HEK293 (cell line): ENCODE data around the gene ABCA7.

Experiments
- CTCF ChIA-PET: fragments of 350-600 bp; formaldehyde crosslinking; extraction: SDS; loops from one replicate; lab custom pipeline; 2021; ENCODE audit warnings: antibody characterized with exemption; lab: Yijun Ruan, JAX
- POLR2A ChIA-PET: fragments of 300-600 bp; formaldehyde crosslinking; extraction: SDS; loops from one replicate; lab custom pipeline; 2020; ENCODE audit warnings: antibody characterized with exemption, inconsistent platforms; lab: Yijun Ruan, JAX
- H3K27ac ChIP-seq: fragments of 200-500 bp; sonication (Bioruptor generic); 2 replicates; pipeline ENCODE4 v1.5.1; 2014; ENCODE audit warnings: low read depth, low read length, control low read depth, inconsistent platforms; ENCODE audit errors: extremely low read depth
- H3K36me3 ChIP-seq, 2 experiments: fragments of 200-500 bp in 1 of 2; sonication (Bioruptor generic) in 1 of 2; 1 replicate in 1 of 2; 2 replicates in 1 of 2; pipeline ENCODE4 v1.5.1; 2014 to 2017; ENCODE audit warnings: inconsistent platforms in 2 of 2, low read length in 2 of 2; ENCODE audit not compliant: control insufficient read depth in 2 of 2, insufficient read depth in 1 of 2
- H3K4me1 ChIP-seq: fragments of 200-500 bp; sonication (Bioruptor generic); 2 replicates; pipeline ENCODE4 v1.5.1; 2014; ENCODE audit warnings: mild to moderate bottlenecking, low read length, inconsistent platforms; ENCODE audit not compliant: control insufficient read depth, insufficient read depth
- H3K4me3 ChIP-seq: 2 replicates; pipeline ENCODE4 v1.5.1; 2011; ENCODE audit warnings: low read depth, mild to moderate bottlenecking, control low read depth, low read length, moderate library complexity
- H3K9me3 ChIP-seq: fragments of 200-500 bp; sonication (Bioruptor generic); 2 replicates; pipeline ENCODE4 v1.5.1; 2014; ENCODE audit warnings: low read depth, low read length, inconsistent platforms; ENCODE audit not compliant: control insufficient read depth, insufficient read depth
- KLF1 ChIP-seq: fragments of 450-650 bp; formaldehyde crosslinking; IDR thresholded peaks from 2 replicates; pipeline ENCODE4 v1.5.1; 2016; ENCODE audit warnings: missing biosample characterization, missing genetic modification characterization
- KLF16 ChIP-seq: fragments of 450-650 bp; formaldehyde crosslinking; IDR thresholded peaks from 2 replicates; pipeline ENCODE4 v1.5.1; 2017; ENCODE audit warnings: missing biosample characterization, missing genetic modification characterization
- KLF8 ChIP-seq: fragments of 450-650 bp; formaldehyde crosslinking; IDR thresholded peaks from 2 replicates; pipeline ENCODE4 v1.5.1; 2016; ENCODE audit warnings: missing biosample characterization, missing genetic modification characterization
- KLF9 ChIP-seq: fragments of 450-650 bp; formaldehyde crosslinking; IDR thresholded peaks from 2 replicates; pipeline ENCODE4 v1.5.1; 2016; ENCODE audit warnings: missing biosample characterization, missing genetic modification characterization, low read depth
- PATZ1 ChIP-seq: fragments of 450-650 bp; formaldehyde crosslinking; IDR thresholded peaks from 2 replicates; pipeline ENCODE4 v1.5.1; 2016; ENCODE audit warnings: missing biosample characterization, missing genetic modification characterization
- PRDM1 ChIP-seq: fragments of 450-650 bp; formaldehyde crosslinking; IDR thresholded peaks from 2 replicates; pipeline ENCODE4; 2016; ENCODE audit warnings: missing biosample characterization, missing genetic modification characterization
- RBAK ChIP-seq: fragments of 450-650 bp; formaldehyde crosslinking; IDR thresholded peaks from 2 replicates; pipeline ENCODE4 v1.5.1; 2016; ENCODE audit warnings: missing biosample characterization, missing genetic modification characterization
- SP2 ChIP-seq: fragments of 450-650 bp; formaldehyde crosslinking; IDR thresholded peaks from 2 replicates; pipeline ENCODE4 v1.5.1; 2016; ENCODE audit warnings: missing biosample characterization, missing genetic modification characterization
- SP3 ChIP-seq: fragments of 450-650 bp; formaldehyde crosslinking; IDR thresholded peaks from 2 replicates; pipeline ENCODE4 v1.5.1; 2016; ENCODE audit warnings: missing biosample characterization, missing genetic modification characterization
- YY1 ChIP-seq: fragments of 450-650 bp; formaldehyde crosslinking; IDR thresholded peaks from 2 replicates; pipeline ENCODE4 v1.5.1; 2018; ENCODE audit warnings: missing biosample characterization, missing genetic modification characterization
- ZFP37 ChIP-seq: fragments of 450-650 bp; formaldehyde crosslinking; IDR thresholded peaks from 2 replicates; pipeline ENCODE4 v1.5.1; 2016; ENCODE audit warnings: missing biosample characterization, missing genetic modification characterization
- ZIC2 ChIP-seq: fragments of 450-650 bp; formaldehyde crosslinking; IDR thresholded peaks from 2 replicates; pipeline ENCODE4 v1.5.1; 2016; ENCODE audit warnings: missing biosample characterization, missing genetic modification characterization
- ZNF19 ChIP-seq: fragments of 450-650 bp; formaldehyde crosslinking; IDR thresholded peaks from 2 replicates; pipeline ENCODE4; 2016; ENCODE audit warnings: missing biosample characterization, missing genetic modification characterization, low read depth
- ZNF549 ChIP-seq: fragments of 450-650 bp; IDR thresholded peaks from 2 replicates; pipeline ENCODE4 v1.5.1; 2018; ENCODE audit warnings: missing biosample characterization, missing genetic modification characterization, mild to moderate bottlenecking, inconsistent platforms, moderate library complexity
- ZNF600 ChIP-seq: fragments of 450-650 bp; formaldehyde crosslinking; IDR thresholded peaks from 2 replicates; pipeline ENCODE4 v1.5.1; 2016; ENCODE audit warnings: missing biosample characterization, missing genetic modification characterization
- ZNF707 ChIP-seq: fragments of 450-650 bp; formaldehyde crosslinking; IDR thresholded peaks from 2 replicates; pipeline ENCODE4 v1.5.1; 2016; ENCODE audit warnings: missing biosample characterization, missing genetic modification characterization
- ZNF791 ChIP-seq: fragments of 450-650 bp; formaldehyde crosslinking; IDR thresholded peaks from 2 replicates; pipeline ENCODE4 v1.5.1; 2016; ENCODE audit warnings: missing biosample characterization, missing genetic modification characterization
- TF ChIP-seq, protein P1 (sequence below): fragments of 450-650 bp; formaldehyde crosslinking; IDR thresholded peaks from 2 replicates; pipeline ENCODE4 v1.5.1; 2016; ENCODE audit warnings: missing biosample characterization, missing genetic modification characterization
- TF ChIP-seq, protein P2 (sequence below): fragments of 450-650 bp; formaldehyde crosslinking; IDR thresholded peaks from 2 replicates; pipeline ENCODE4 v1.5.1; 2017; ENCODE audit warnings: missing biosample characterization, missing genetic modification characterization
- TF ChIP-seq, protein P3 (sequence below): fragments of 450-650 bp; formaldehyde crosslinking; IDR thresholded peaks from 2 replicates; pipeline ENCODE4 v1.5.1; 2016; ENCODE audit warnings: missing biosample characterization, missing genetic modification characterization

ABCA7 gene

DNA sequence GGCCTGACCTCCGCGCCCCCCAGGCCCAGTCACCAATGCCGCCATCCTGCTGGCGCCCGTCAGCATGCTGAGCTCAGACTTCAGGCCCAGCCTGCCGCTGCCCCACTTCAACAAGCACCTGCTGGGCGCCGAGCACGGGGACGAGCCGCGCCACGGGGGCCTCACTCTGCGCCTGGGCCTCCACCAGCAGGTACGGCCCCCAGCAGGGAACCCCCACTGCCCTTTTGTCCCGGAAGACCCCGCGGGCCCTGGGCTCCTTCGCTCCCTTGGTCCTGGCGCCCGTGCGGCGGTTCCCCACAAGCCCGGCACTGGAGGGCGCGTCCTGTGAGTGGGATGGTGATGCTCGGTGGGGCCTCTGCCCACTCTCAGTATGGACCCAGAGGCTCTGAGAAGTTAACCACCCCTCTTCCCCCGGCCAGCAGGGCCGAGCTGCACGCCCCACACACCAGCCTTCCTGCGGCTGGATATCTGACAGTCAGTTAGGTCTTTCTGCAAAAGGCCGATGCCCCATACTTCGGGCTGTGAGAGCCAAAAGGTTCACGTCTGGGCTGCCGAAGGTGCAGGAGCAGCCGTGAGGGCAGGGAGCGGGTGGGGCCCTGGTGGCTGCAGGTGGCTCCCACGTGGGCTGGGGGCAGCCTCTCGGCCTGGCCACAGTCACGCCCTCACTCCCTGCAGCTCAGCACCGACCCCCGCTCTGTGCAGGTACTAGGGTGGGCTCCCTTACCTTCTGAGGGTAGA, 47.8 kb upstream of the ABCA7 start:
- TF ChIP-seq KLF9 (tag by site-specific recombination) (peak; percentile 62), KLF1 (tag by site-specific recombination) (peak; percentile 65), ZNF791 (tag by site-specific recombination) (no peak), ZNF707 (no peak), YY1 (tag by site-specific recombination) (no peak), PRDM1 (no peak), PATZ1 (tag by site-specific recombination) (peak; percentile 70; the same call in 1 of the 2 replicates), ZNF600 (tag by site-specific recombination) (0 out of 2 replicates have a peak, but pooled peaks have one; percentile 21), KLF16 (tag by site-specific recombination) (0 out of 2 replicates have a peak, but pooled peaks have one; percentile 46), KLF8 (peak; percentile 92), SP2 (tag by site-specific recombination) (peak; percentile 18), ZIC2 (tag by site-specific recombination) (peak; percentile 59), ZFP37 (tag by site-specific recombination) (no peak), ZNF19 (no peak), ZNF549 (no peak), SP3 (tag by site-specific recombination) (no peak), RBAK (tag by site-specific recombination) (no peak)
- TF ChIP-seq, protein P1, sequence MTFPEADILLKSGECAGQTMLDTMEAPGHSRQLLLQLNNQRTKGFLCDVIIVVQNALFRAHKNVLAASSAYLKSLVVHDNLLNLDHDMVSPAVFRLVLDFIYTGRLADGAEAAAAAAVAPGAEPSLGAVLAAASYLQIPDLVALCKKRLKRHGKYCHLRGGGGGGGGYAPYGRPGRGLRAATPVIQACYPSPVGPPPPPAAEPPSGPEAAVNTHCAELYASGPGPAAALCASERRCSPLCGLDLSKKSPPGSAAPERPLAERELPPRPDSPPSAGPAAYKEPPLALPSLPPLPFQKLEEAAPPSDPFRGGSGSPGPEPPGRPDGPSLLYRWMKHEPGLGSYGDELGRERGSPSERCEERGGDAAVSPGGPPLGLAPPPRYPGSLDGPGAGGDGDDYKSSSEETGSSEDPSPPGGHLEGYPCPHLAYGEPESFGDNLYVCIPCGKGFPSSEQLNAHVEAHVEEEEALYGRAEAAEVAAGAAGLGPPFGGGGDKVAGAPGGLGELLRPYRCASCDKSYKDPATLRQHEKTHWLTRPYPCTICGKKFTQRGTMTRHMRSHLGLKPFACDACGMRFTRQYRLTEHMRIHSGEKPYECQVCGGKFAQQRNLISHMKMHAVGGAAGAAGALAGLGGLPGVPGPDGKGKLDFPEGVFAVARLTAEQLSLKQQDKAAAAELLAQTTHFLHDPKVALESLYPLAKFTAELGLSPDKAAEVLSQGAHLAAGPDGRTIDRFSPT = peak; percentile 44; the same call in 1 of the 2 replicates
- TF ChIP-seq, protein P2, sequence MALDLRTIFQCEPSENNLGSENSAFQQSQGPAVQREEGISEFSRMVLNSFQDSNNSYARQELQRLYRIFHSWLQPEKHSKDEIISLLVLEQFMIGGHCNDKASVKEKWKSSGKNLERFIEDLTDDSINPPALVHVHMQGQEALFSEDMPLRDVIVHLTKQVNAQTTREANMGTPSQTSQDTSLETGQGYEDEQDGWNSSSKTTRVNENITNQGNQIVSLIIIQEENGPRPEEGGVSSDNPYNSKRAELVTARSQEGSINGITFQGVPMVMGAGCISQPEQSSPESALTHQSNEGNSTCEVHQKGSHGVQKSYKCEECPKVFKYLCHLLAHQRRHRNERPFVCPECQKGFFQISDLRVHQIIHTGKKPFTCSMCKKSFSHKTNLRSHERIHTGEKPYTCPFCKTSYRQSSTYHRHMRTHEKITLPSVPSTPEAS (tag by site-specific recombination) = no peak
- TF ChIP-seq, protein P3, sequence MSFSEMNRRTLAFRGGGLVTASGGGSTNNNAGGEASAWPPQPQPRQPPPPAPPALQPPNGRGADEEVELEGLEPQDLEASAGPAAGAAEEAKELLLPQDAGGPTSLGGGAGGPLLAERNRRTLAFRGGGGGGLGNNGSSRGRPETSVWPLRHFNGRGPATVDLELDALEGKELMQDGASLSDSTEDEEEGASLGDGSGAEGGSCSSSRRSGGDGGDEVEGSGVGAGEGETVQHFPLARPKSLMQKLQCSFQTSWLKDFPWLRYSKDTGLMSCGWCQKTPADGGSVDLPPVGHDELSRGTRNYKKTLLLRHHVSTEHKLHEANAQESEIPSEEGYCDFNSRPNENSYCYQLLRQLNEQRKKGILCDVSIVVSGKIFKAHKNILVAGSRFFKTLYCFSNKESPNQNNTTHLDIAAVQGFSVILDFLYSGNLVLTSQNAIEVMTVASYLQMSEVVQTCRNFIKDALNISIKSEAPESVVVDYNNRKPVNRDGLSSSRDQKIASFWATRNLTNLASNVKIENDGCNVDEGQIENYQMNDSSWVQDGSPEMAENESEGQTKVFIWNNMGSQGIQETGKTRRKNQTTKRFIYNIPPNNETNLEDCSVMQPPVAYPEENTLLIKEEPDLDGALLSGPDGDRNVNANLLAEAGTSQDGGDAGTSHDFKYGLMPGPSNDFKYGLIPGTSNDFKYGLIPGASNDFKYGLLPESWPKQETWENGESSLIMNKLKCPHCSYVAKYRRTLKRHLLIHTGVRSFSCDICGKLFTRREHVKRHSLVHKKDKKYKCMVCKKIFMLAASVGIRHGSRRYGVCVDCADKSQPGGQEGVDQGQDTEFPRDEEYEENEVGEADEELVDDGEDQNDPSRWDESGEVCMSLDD (tag by site-specific recombination) = no peak
- Histone ChIP-seq H3K4me3 (no peak overlapping the region), H3K9me3 (no peaks in the 10 kb centered on the region), H3K36me3 (peaks cover 7 to 63% of the 10 kb centered on the region in 2 experiments; a peak in 2 of 3 replicates), H3K27ac (no peak overlapping the region), H3K4me1 (peaks cover 7% of the 10 kb centered on the region)
- POLR2A ChIA-PET = no interaction called here
- CTCF ChIA-PET = interaction anchor here (1.1 kb wide), 1 partner anchor 220 kb away, joined by 3 read pairs; no protein-coding TSS in a partner anchor
